Measurements from ENCODE around the gene MRPL43. TPM values are rescaled to one million over a fixed set of nuclear protein-coding genes. Genes with fewer than 3 reads are reported as not detected.

MRPL43 gene
- total RNA-seq, 2 donors from 2014 or later: 68.9 to 72.8 TPM

GRCh38 chr10:100943508-100943907 is 43.8 kb downstream of the MRPL43 start:
- Mint-ChIP-seq H3K27ac (no peak overlapping the region), H3K27me3 (ENCODE audit: insufficient read depth) (no peaks in the 10 kb centered on the region), H3K4me1 (no peaks in the 10 kb centered on the region), H3K36me3 (ENCODE audit: low read depth) (peaks cover 61% of the 10 kb centered on the region), H3K9me3 (no peaks in the 10 kb centered on the region), H3K4me3 (no peak overlapping the region)
- H3K27ac ChIP-seq (ENCODE audit: low read depth, low read length): no peak overlapping the region
- H3K9ac ChIP-seq (ENCODE audit: extremely low read depth, low read length, poor library complexity, severe bottlenecking): no peak overlapping the region
- H3K9me3 ChIP-seq (ENCODE audit: control insufficient read depth, low read length): no peaks in the 10 kb centered on the region
- peaks cover 85% of the 10 kb centered on the region for H3K36me3 ChIP-seq (ENCODE audit: control insufficient read depth, insufficient read depth, low read length)
- TF ChIP-seq CTCF (conservative IDR thresholded peaks at IDR 0.05): no peak
- H3K4me3 ChIP-seq (ENCODE audit: low read length): no peak overlapping the region
- no peaks in the 10 kb centered on the region for H3K27me3 ChIP-seq (ENCODE audit: control insufficient read depth, insufficient read depth, low read length, poor library complexity, severe bottlenecking)
- no peaks in the 10 kb centered on the region for H3K4me1 ChIP-seq (ENCODE audit: control insufficient read depth, insufficient read depth, low read length)
- no peak for DNase-seq

GRCh38 chr10:100942229-100942628 is 45.1 kb downstream of the MRPL43 start:
- H3K27ac Mint-ChIP-seq: no peak overlapping the region

GRCh38 chr10:100939763-100940344 is 47.4 kb downstream of the MRPL43 start:
- no peak for DNase-seq
- H3K4me3 ChIP-seq (ENCODE audit: low read length): no peak overlapping the region
- no peak overlapping the region for H3K9ac ChIP-seq (ENCODE audit: extremely low read depth, low read length, poor library complexity, severe bottlenecking)
- no peaks in the 10 kb centered on the region for H3K27me3 ChIP-seq (ENCODE audit: control insufficient read depth, insufficient read depth, low read length, poor library complexity, severe bottlenecking)
- Mint-ChIP-seq H3K27ac (no peak overlapping the region), H3K36me3 (ENCODE audit: low read depth) (peaks cover 59% of the 10 kb centered on the region), H3K9me3 (no peaks in the 10 kb centered on the region), H3K4me1 (no peaks in the 10 kb centered on the region), H3K4me3 (no peak overlapping the region), H3K27me3 (ENCODE audit: insufficient read depth) (no peaks in the 10 kb centered on the region)
- H3K9me3 ChIP-seq (ENCODE audit: control insufficient read depth, low read length): no peaks in the 10 kb centered on the region
- no peak overlapping the region for H3K27ac ChIP-seq (ENCODE audit: low read depth, low read length)
- TF ChIP-seq CTCF (conservative IDR thresholded peaks at IDR 0.05): no peak
- H3K36me3 ChIP-seq (ENCODE audit: control insufficient read depth, insufficient read depth, low read length): peaks cover 72% of the 10 kb centered on the region
- no peaks in the 10 kb centered on the region for H3K4me1 ChIP-seq (ENCODE audit: control insufficient read depth, insufficient read depth, low read length)

More at GRCh38 chr10:100942229-100942628, 45.1 kb downstream of the MRPL43 start:
- no peaks in the 10 kb centered on the region for H3K9me3 ChIP-seq (ENCODE audit: control insufficient read depth, low read length)
- no peak for TF ChIP-seq CTCF (conservative IDR thresholded peaks at IDR 0.05)
- peaks cover 62% of the 10 kb centered on the region for H3K36me3 Mint-ChIP-seq (ENCODE audit: low read depth)
- H3K9me3 Mint-ChIP-seq: no peaks in the 10 kb centered on the region
- no peaks in the 10 kb centered on the region for H3K27me3 ChIP-seq (ENCODE audit: control insufficient read depth, insufficient read depth, low read length, poor library complexity, severe bottlenecking)
- H3K4me3 Mint-ChIP-seq: no peak overlapping the region
- WGBS, 2 experiments (ENCODE audit: insufficient coverage in 1 of 2, insufficient read length in 1 of 2): 92% methylated on average over 3 of the region's 3 CpGs; no CpG with 5 or more reads in 1 of the 2 experiments
- H3K9ac ChIP-seq (ENCODE audit: extremely low read depth, low read length, poor library complexity, severe bottlenecking): no peak overlapping the region
- no peaks in the 10 kb centered on the region for H3K27me3 Mint-ChIP-seq (ENCODE audit: insufficient read depth)
- no peaks in the 10 kb centered on the region for H3K4me1 ChIP-seq (ENCODE audit: control insufficient read depth, insufficient read depth, low read length)
- H3K4me1 Mint-ChIP-seq: no peaks in the 10 kb centered on the region
- H3K27ac ChIP-seq (ENCODE audit: low read depth, low read length): no peak overlapping the region
- no peak overlapping the region for H3K4me3 ChIP-seq (ENCODE audit: low read length)
- no peak for DNase-seq
- H3K36me3 ChIP-seq (ENCODE audit: control insufficient read depth, insufficient read depth, low read length): peaks cover 84% of the 10 kb centered on the region

Small RNA genes lying within 50 kb of the gene (microRNA-seq; reads per million reads assigned to microRNA genes)
- gene MIR608 (ENCODE audit: borderline microRNAs expressed): not detected

Other genes with a start within 250 kb of the MRPL43 start
- under 1 TPM; 0.93 to 0.99 TPM for gene PAX2, start 241.9 kb downstream of the MRPL43 start, total RNA-seq
- 10 to 100 TPM; 31.5 to 38.9 TPM for gene SLF2, start 74.5 kb downstream of the MRPL43 start, total RNA-seq
- gene SEMA4G, start 18.0 kb downstream of the MRPL43 start, total RNA-seq: 10 to 100 TPM; 20.1 to 36.6 TPM
- gene TWNK, start within 50 bp of the MRPL43 start, total RNA-seq: 10 to 100 TPM; 11.2 to 15.1 TPM
- 10 to 100 TPM; 76.8 to 85.9 TPM for gene LZTS2, start 12.3 kb upstream of the MRPL43 start, total RNA-seq
- gene PDZD7, start 43.6 kb upstream of the MRPL43 start, total RNA-seq: 1 to 10 TPM in 1 of 2 donors, under 1 TPM in 1; 0.49 to 1.1 TPM
- gene SFXN3, start 43.7 kb upstream of the MRPL43 start, total RNA-seq: 1 to 10 TPM; 1.8 to 2.1 TPM
- 10 to 100 TPM in 1 of 2 donors, 1 to 10 TPM in 1; 5.2 to 10.0 TPM for gene KAZALD1, start 74.5 kb upstream of the MRPL43 start, total RNA-seq
- not detected for gene TLX1, start 143.8 kb upstream of the MRPL43 start, total RNA-seq
- not detected for gene LBX1, start 242.0 kb upstream of the MRPL43 start, total RNA-seq

Data from endodermal cell (in vitro differentiated cells).